IPS-20b (cell line): ENCODE results near the gene SMYD3.

Experiments
- H3K27ac ChIP-seq: one replicate; pipeline ENCODE4 v1.5.1; 2013; ENCODE audit warnings: low read length
- H3K27me3 ChIP-seq: 2 replicates; pipeline ENCODE4 v1.6.1; 2013; ENCODE audit warnings: mild to moderate bottlenecking, low read length, inconsistent platforms; ENCODE audit not compliant: insufficient read depth
- H3K36me3 ChIP-seq: 2 replicates; pipeline ENCODE4 v1.6.1; 2013; ENCODE audit warnings: low read depth, mild to moderate bottlenecking, inconsistent platforms, low read length, moderate library complexity; ENCODE audit not compliant: insufficient read depth
- H3K4me1 ChIP-seq: 2 replicates; pipeline ENCODE4 v1.6.1; 2013; ENCODE audit warnings: mild to moderate bottlenecking, control low read depth, inconsistent platforms, low read length, moderate library complexity; ENCODE audit not compliant: insufficient read depth
- H3K4me3 ChIP-seq: 2 replicates; pipeline ENCODE4 v1.5.1; 2013; ENCODE audit warnings: mild to moderate bottlenecking, low read length, inconsistent platforms
- H3K9ac ChIP-seq: 2 replicates; pipeline ENCODE4 v1.6.1; 2013; ENCODE audit warnings: low read depth, mild to moderate bottlenecking, inconsistent platforms, low read length, moderate library complexity
- H3K9me3 ChIP-seq: 2 replicates; pipeline ENCODE4 v1.6.1; 2013; ENCODE audit warnings: mild to moderate bottlenecking, low read depth, low read length, inconsistent platforms; ENCODE audit not compliant: insufficient read depth

Gene SMYD3

DNA sequence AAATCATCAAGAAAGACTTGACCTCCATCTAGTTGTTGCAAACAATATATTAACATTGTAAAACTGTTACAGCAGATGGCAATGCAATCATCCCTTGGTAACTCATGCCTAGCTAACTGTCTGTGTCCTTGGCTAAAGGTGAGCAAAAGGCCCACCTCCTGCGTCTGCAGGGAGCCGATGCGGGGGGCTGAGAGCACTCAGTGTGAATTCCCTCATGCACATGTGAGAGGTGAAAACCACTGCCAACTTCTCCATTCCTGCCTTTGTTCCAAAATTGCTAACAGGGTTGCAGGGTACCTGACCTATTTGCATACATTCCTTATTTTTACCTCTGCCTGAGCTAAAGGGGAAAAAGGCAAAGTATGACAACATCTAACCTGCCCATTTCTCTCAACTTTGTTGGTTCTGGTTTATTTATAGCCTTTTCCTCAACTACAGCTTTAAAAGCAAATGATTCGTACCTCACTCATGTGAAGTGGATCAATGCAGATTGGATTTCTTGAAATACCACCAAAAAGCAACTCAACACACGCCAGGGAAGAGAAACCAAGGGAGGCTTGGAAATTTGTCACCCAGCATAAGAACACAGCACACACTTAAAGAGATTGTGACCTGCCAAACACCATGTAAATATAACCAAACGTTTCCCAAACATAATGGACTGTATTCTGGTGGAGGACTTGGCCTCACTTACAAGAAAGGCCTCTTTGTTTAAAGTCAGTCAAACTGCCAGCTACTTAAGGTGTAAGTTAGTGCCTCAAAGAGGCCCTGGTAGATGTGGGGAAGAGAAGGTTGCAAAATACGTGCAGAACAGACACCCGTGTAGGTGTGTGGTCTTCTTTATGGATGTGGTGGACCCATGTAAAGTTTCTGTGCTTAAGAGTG, 651.0 kb downstream of the SMYD3 start:
- Histone ChIP-seq H3K27ac (no peak overlapping the region), H3K9me3 (peaks cover 6% of the 10 kb centered on the region), H3K4me1 (peaks cover 11% of the 10 kb centered on the region), H3K27me3 (no peaks in the 10 kb centered on the region), H3K4me3 (no peak overlapping the region), H3K36me3 (no peaks in the 10 kb centered on the region), H3K9ac (no peak overlapping the region)

GRCh38 chr1:245853291-245853690, 653.8 kb downstream of the SMYD3 start:
- Histone ChIP-seq H3K36me3 (no peaks in the 10 kb centered on the region), H3K27ac (no peak overlapping the region), H3K4me1 (peaks cover 11% of the 10 kb centered on the region), H3K9me3 (peaks cover 7% of the 10 kb centered on the region), H3K9ac (no peak overlapping the region), H3K27me3 (no peaks in the 10 kb centered on the region), H3K4me3 (no peak overlapping the region)

- no peak overlapping the region for H3K4me3 ChIP-seq
- peaks cover 8% of the 10 kb centered on the region; the same call in 1 of the 2 replicates for H3K9me3 ChIP-seq
- no peaks in the 10 kb centered on the region for H3K36me3 ChIP-seq
- no peaks in the 10 kb centered on the region for H3K27me3 ChIP-seq
- H3K27ac ChIP-seq = no peak overlapping the region
- H3K9ac ChIP-seq = no peak overlapping the region
- no peaks in the 10 kb centered on the region; the same call in 1 of the 2 replicates for H3K4me1 ChIP-seq
These were observed 664.0 kb downstream of the SMYD3 start for GRCh38 chr1:245843101-245843500.

GRCh38 chr1:245842106-245842505, 665.0 kb downstream of the SMYD3 start:
- no peaks in the 10 kb centered on the region for H3K27me3 ChIP-seq
- no peaks in the 10 kb centered on the region for H3K9me3 ChIP-seq

DNA sequence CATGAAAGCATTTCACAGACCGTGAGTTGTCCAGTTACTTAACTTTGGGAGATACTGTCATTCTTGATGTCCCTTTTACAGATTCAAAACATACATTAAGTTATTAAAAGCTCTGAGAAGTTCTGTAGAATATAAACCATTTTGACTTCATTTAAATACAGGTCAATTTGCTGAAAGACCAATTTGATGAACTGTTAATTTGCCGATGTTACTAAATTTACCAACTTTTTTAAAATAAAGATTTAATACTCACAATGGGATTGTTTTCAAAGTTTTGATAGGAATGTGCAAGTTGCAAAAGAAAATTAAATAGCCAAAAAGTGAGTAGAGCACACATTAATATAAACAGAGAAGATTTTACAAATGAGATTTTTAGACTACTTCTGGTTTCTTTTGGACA, 666.1 kb downstream of the SMYD3 start:
- Histone ChIP-seq H3K9ac (no peak overlapping the region), H3K27ac (no peak overlapping the region), H3K9me3 (no peaks in the 10 kb centered on the region), H3K4me3 (no peak overlapping the region), H3K36me3 (no peaks in the 10 kb centered on the region), H3K27me3 (no peaks in the 10 kb centered on the region), H3K4me1 (no peaks in the 10 kb centered on the region; the same call in 1 of the 2 replicates)

More at GRCh38 chr1:245842106-245842505, 665.0 kb downstream of the SMYD3 start:
- no peaks in the 10 kb centered on the region; the same call in 1 of the 2 replicates for H3K4me1 ChIP-seq
- H3K4me3 ChIP-seq = no peak overlapping the region
- no peaks in the 10 kb centered on the region for H3K36me3 ChIP-seq
- no peak overlapping the region for H3K9ac ChIP-seq
- no peak overlapping the region for H3K27ac ChIP-seq

- no peak overlapping the region for H3K4me3 ChIP-seq
- H3K9me3 ChIP-seq = no peaks in the 10 kb centered on the region
- no peaks in the 10 kb centered on the region for H3K36me3 ChIP-seq
- no peak overlapping the region for H3K27ac ChIP-seq
- no peaks in the 10 kb centered on the region; the same call in 1 of the 2 replicates for H3K4me1 ChIP-seq
- no peaks in the 10 kb centered on the region for H3K27me3 ChIP-seq
- no peak overlapping the region for H3K9ac ChIP-seq
These were observed 669.4 kb downstream of the SMYD3 start for GRCh38 chr1:245837718-245838117.

- H3K36me3 ChIP-seq = no peaks in the 10 kb centered on the region
- H3K27ac ChIP-seq = no peak overlapping the region
- H3K4me1 ChIP-seq = no peaks in the 10 kb centered on the region
- no peaks in the 10 kb centered on the region for H3K9me3 ChIP-seq
- H3K9ac ChIP-seq = no peak overlapping the region
- no peak overlapping the region for H3K4me3 ChIP-seq
- H3K27me3 ChIP-seq = no peaks in the 10 kb centered on the region
These were observed 671.7 kb downstream of the SMYD3 start for GRCh38 chr1:245835386-245835785.

GRCh38 chr1:245834002-245834401, 673.1 kb downstream of the SMYD3 start:
- Histone ChIP-seq H3K27me3 (no peaks in the 10 kb centered on the region), H3K27ac (no peak overlapping the region), H3K4me3 (no peak overlapping the region), H3K4me1 (no peaks in the 10 kb centered on the region), H3K9ac (no peak overlapping the region), H3K9me3 (no peaks in the 10 kb centered on the region), H3K36me3 (no peaks in the 10 kb centered on the region)

- Histone ChIP-seq H3K4me3 (no peak overlapping the region), H3K9me3 (no peaks in the 10 kb centered on the region), H3K36me3 (no peaks in the 10 kb centered on the region), H3K27ac (no peak overlapping the region), H3K9ac (no peak overlapping the region), H3K4me1 (no peaks in the 10 kb centered on the region), H3K27me3 (no peaks in the 10 kb centered on the region)
These were observed 674.1 kb downstream of the SMYD3 start for GRCh38 chr1:245832771-245833527.

DNA sequence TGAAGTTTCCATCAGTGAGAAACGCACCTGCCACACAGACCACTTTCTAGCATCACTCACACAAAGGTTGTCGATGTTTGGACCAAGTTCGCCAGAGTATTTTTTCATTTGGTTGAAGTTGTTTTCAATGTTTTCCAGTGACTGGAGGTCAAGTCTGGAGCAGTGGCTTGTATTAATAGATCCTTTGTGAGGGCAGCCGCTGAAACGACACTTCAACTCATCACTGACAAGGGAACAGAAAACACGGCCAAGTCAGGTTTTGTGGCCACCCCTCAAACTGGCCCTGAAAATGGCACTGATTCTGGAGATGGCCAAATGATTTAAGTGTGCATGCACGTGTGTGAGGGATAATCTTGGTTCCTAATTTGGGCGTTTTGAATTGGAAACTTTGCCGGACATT, 675.6 kb downstream of the SMYD3 start:
- no peak overlapping the region for H3K4me3 ChIP-seq
- H3K4me1 ChIP-seq = no peaks in the 10 kb centered on the region
- no peaks in the 10 kb centered on the region for H3K36me3 ChIP-seq
- H3K9ac ChIP-seq = no peak overlapping the region
- H3K9me3 ChIP-seq = no peaks in the 10 kb centered on the region
- H3K27ac ChIP-seq = no peak overlapping the region
- H3K27me3 ChIP-seq = no peaks in the 10 kb centered on the region

- Histone ChIP-seq H3K36me3 (no peaks in the 10 kb centered on the region), H3K27me3 (no peaks in the 10 kb centered on the region), H3K9me3 (no peaks in the 10 kb centered on the region), H3K4me3 (no peak overlapping the region), H3K27ac (no peak overlapping the region), H3K9ac (no peak overlapping the region), H3K4me1 (no peaks in the 10 kb centered on the region)
These were observed 677.3 kb downstream of the SMYD3 start for GRCh38 chr1:245829826-245830225.

DNA sequence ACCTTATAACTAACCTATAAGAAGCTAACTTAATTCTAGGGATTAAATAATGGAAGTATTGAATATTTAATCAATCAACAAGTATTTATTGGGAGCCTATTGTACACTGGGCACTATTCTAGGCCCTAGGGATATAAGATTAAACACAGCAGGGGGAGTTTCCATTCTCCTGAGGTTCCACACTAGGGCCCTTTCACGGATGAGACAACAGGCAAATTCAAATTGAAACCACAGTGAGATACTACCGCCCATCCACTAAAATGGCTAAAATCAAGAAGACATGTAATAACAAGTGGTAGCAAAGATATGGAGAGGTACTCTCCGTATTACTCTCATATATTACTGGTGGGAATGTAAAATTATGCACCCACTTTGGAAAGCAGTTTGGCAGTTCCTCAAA, 677.9 kb downstream of the SMYD3 start:
- H3K4me1 ChIP-seq = no peaks in the 10 kb centered on the region
- no peak overlapping the region for H3K4me3 ChIP-seq
- no peaks in the 10 kb centered on the region for H3K36me3 ChIP-seq
- no peak overlapping the region for H3K27ac ChIP-seq
- H3K9me3 ChIP-seq = no peaks in the 10 kb centered on the region
- H3K9ac ChIP-seq = no peak overlapping the region
- H3K27me3 ChIP-seq = no peaks in the 10 kb centered on the region
